K562 (cell line): ENCODE data around the gene CSTF1. TPM values are rescaled to one million over a fixed set of nuclear protein-coding genes. Genes with fewer than 3 reads are reported as not detected.

Source experiments
- AFF4 ChIP-seq: sonication (generic); formaldehyde crosslinking; IDR thresholded peaks from 2 replicates; pipeline ENCODE4 v1.8.0; 2023; ENCODE audit warnings: mild to moderate bottlenecking, missing genetic modification reagents
- CGGBP1 ChIP-seq: fragments of 250-450 bp; sonication (Bioruptor Pico); IDR thresholded peaks from 2 replicates; pipeline ENCODE4 v1.9.0; 2021; ENCODE audit warnings: mild to moderate bottlenecking
- CHCHD3 ChIP-seq: fragments of 250-450 bp; sonication (Bioruptor Pico); IDR thresholded peaks from 2 replicates; pipeline ENCODE4 v2.1.2; 2022; ENCODE audit warnings: mild to moderate bottlenecking
- CHD4 ChIP-seq: fragments of 200-600 bp; sonication (generic); IDR thresholded peaks from 3 replicates; pipeline ENCODE4 v1.6.1; 2012; ENCODE audit warnings: low read depth, mild to moderate bottlenecking, mixed read lengths, low read length, inconsistent platforms; ENCODE audit not compliant: insufficient read depth, insufficient replicate concordance, poor library complexity, severe bottlenecking
- DIDO1 ChIP-seq: fragments of 450-650 bp; IDR thresholded peaks from 2 replicates; pipeline ENCODE4 v1.6.1; 2016; ENCODE audit warnings: low read depth, missing biosample characterization, missing genetic modification characterization
- E2F1 ChIP-seq: sonication (generic); formaldehyde crosslinking; IDR thresholded peaks from 2 replicates; pipeline ENCODE4 v1.8.1; 2023; ENCODE audit warnings: mild to moderate bottlenecking, missing genetic modification reagents, moderate library complexity
- FOS ChIP-seq: IDR thresholded peaks from 3 replicates; pipeline ENCODE4 v1.6.1; 2011; ENCODE audit not compliant: insufficient read length; ENCODE audit errors: extremely low read depth
- FOXM1 ChIP-seq, 2 experiments: fragments of 450-650 bp in 1 of 2; sonication (generic) in 1 of 2; formaldehyde crosslinking in 1 of 2; IDR thresholded peaks; 2 replicates each; pipeline versions ENCODE4 v1.6.1 to v1.9.0; 2017 to 2022; ENCODE audit warnings: low read depth in 2 of 2, mild to moderate bottlenecking in 2 of 2, missing genetic modification reagents in 1 of 2, moderate library complexity in 1 of 2
- GABPB2 ChIP-seq: fragments of 250-450 bp; sonication (Bioruptor Pico); conservative IDR thresholded peaks from 2 replicates; pipeline ENCODE4 v1.5.1; 2021; ENCODE audit warnings: mild to moderate bottlenecking
- HMGN3 ChIP-seq: IDR thresholded peaks from 2 replicates; pipeline ENCODE4 v1.6.1; 2011; ENCODE audit warnings: borderline replicate concordance, low read depth, mild to moderate bottlenecking, mixed read lengths, low read length; ENCODE audit not compliant: insufficient read length; ENCODE audit errors: extremely low read depth
- NCOA2 ChIP-seq, 2 experiments: fragments of 450-650 bp; IDR thresholded peaks; 2 replicates each; pipeline ENCODE4 v1.6.1; 2018; ENCODE audit warnings: mild to moderate bottlenecking in 2 of 2, moderate library complexity in 1 of 2; ENCODE audit not compliant: partially characterized antibody in 2 of 2
- NONO ChIP-seq, 2 experiments: fragments of 200-400 bp in 1 of 2; fragments of 450-650 bp in 1 of 2; formaldehyde crosslinking in 1 of 2; IDR thresholded peaks; 2 replicates each; pipeline ENCODE4 v1.6.1; 2017; ENCODE audit warnings: low read depth in 2 of 2, mild to moderate bottlenecking in 2 of 2, moderate library complexity in 2 of 2, low read length in 1 of 2
- NRF1 ChIP-seq, 2 experiments: fragments of 450-650 bp; IDR thresholded peaks in 1 of 2; conservative IDR thresholded peaks in 1 of 2; 2 replicates each; pipeline ENCODE4 v1.6.1; 2014; ENCODE audit warnings: mild to moderate bottlenecking in 2 of 2
- RB1 ChIP-seq: fragments of 450-650 bp; IDR thresholded peaks from 2 replicates; pipeline ENCODE4 v1.6.1; 2017; ENCODE audit warnings: low read depth, mild to moderate bottlenecking
- SAFB2 ChIP-seq: fragments of 200-400 bp; formaldehyde crosslinking; IDR thresholded peaks from 2 replicates; pipeline ENCODE4 v1.6.1; 2018; ENCODE audit warnings: borderline replicate concordance, low read length, low read depth, moderate library complexity; ENCODE audit not compliant: severe bottlenecking
- TAF1 ChIP-seq: IDR thresholded peaks from 2 replicates; pipeline ENCODE4 v1.6.1; 2011; ENCODE audit warnings: mild to moderate bottlenecking, low read length, moderate library complexity; ENCODE audit not compliant: insufficient read depth, control insufficient read depth, severe bottlenecking; ENCODE audit errors: extremely low read depth
- YY1 ChIP-seq, 3 experiments: IDR thresholded peaks; 2 replicates each; pipeline ENCODE4 v1.6.1; 2011; ENCODE audit warnings: low read length in 2 of 3, mild to moderate bottlenecking in 2 of 3, moderate library complexity in 2 of 3, borderline replicate concordance in 1 of 3, control low read depth in 1 of 3, low read depth in 1 of 3; ENCODE audit not compliant: insufficient read depth in 3 of 3, insufficient replicate concordance in 2 of 3, control insufficient read depth in 1 of 3, insufficient read length in 1 of 3; ENCODE audit errors: extremely low read depth in 1 of 3
- ZNF347 ChIP-seq: fragments of 450-650 bp; formaldehyde crosslinking; IDR thresholded peaks from 2 replicates; pipeline ENCODE4 v1.4.0; 2020; ENCODE audit warnings: low read depth, mild to moderate bottlenecking, moderate library complexity
- ZNF695 ChIP-seq: fragments of 450-650 bp; formaldehyde crosslinking; IDR thresholded peaks from 2 replicates; pipeline ENCODE4 v1.4.0; 2020; ENCODE audit warnings: mild to moderate bottlenecking, moderate library complexity
- polyA plus RNA-seq, 8 experiments: library from polyadenylated mRNA; depleted of rRNA in 4 of 8; stranded (reverse) in 5 of 8; unstranded in 3 of 8; fragments of >200 nt; fragmentation: Nextera tagmentation in 2 of 8; fragmentation: Illumina TruSeq in 1 of 8; extraction: Ambion mirVana in 2 of 8; extraction: Trizol in 1 of 8; gene quantifications; 2 replicates each; pipeline versions ENCODE4 v1.2.1 to v1.2.3, GENCODE V29; 2011 to 2014; ENCODE audit warnings: inconsistent platforms in 1 of 8, missing spikeins in 1 of 8
- total RNA-seq, 7 experiments: library from RNA; depleted of rRNA in 6 of 7; stranded (reverse); fragments of >200 nt in 6 of 7; fragmentation: Illumina TruSeq in 2 of 7; extraction: Trizol in 2 of 7; gene quantifications; 2 replicates each; pipeline versions ENCODE4 v1.2.1 to v1.2.3, GENCODE V29; 2011 to 2021; ENCODE audit warnings: low replicate concordance in 1 of 7
- TF ChIP-seq, protein P1 (sequence below): IDR thresholded peaks from 2 replicates; pipeline ENCODE4 v1.6.1; 2011; ENCODE audit not compliant: insufficient read length; ENCODE audit errors: extremely low read depth

The CSTF1 gene
- total and polyA plus RNA-seq, 9 of the 15 experiments (the other 6 are each of a cell fraction or from before 2014, with no cell fraction given): 30.8 to 110 (median 53.4) TPM

GRCh38 chr20:56358600-56359211 lies 33.7 kb upstream of the CSTF1 start, which contains the start of gene FAM210B (continued):
- TF ChIP-seq AFF4 (CRISPR knock-in tag) (no peak), HMGN3 (peak; percentile 72), GABPB2 (CRISPR knock-in tag) (no peak), FOXM1 (IDR thresholded peaks at IDR 0.05; ENCODE audit: low read depth) (no peak), FOXM1 (CRISPR knock-in tag; IDR thresholded peaks at IDR 0.05; ENCODE audit: low read depth) (no peak), CHCHD3 (no peak), E2F1 (no peak), NRF1 (conservative IDR thresholded peaks at IDR 0.05 in 1 of 2, IDR thresholded peaks at IDR 0.05 in 1 of 2) (peak; percentile 83 to 84), NCOA2 (IDR thresholded peaks at IDR 0.05; ENCODE audit: partially characterized antibody in 2 of 2) (no peak), CHD4 (no peak), RB1 (peak; percentile 52; the same call in 1 of the 2 replicates), YY1 (IDR thresholded peaks at IDR 0.05; ENCODE audit: borderline replicate concordance in 1 of 3, control insufficient read depth in 1 of 3, extremely low read depth in 1 of 3, insufficient read depth in 3 of 3, insufficient read length in 1 of 3, insufficient replicate concordance in 2 of 3, low read depth in 1 of 3, low read length in 2 of 3) (peak in 2 of 3 experiments; percentile 40 to 61), NONO (IDR thresholded peaks at IDR 0.05; ENCODE audit: low read depth in 2 of 2, low read length in 1 of 2) (0 out of 4 replicates have a peak, but pooled peaks of 1 of the 2 experiments have one; percentile 44), FOS (no peak), ZNF695 (CRISPR knock-in tag) (no peak), DIDO1 (tag) (no peak), TAF1 (peak; percentile 26), ZNF347 (CRISPR knock-in tag) (no peak), CGGBP1 (CRISPR knock-in tag) (no peak), SAFB2 (no peak)
- TF ChIP-seq, protein P1, sequence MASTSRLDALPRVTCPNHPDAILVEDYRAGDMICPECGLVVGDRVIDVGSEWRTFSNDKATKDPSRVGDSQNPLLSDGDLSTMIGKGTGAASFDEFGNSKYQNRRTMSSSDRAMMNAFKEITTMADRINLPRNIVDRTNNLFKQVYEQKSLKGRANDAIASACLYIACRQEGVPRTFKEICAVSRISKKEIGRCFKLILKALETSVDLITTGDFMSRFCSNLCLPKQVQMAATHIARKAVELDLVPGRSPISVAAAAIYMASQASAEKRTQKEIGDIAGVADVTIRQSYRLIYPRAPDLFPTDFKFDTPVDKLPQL: no peak
